Body of pancreas (tissue), 4 donors: Measurements from ENCODE around the gene MAPK6. TPM values are rescaled to one million over a fixed set of nuclear protein-coding genes. Genes with fewer than 3 reads are reported as not detected.

Source experiments
- ATAC-seq: fragments of 150-250 bp; one replicate; pipeline ENCODE4 v1.9.1; 2016
- DNase-seq, 4 donors: peaks; one replicate each; pipeline ENCODE4 v3.0.0-alpha.2; 2019
- H3K27ac ChIP-seq, 4 donors: fragments of 200-600 bp; sonication (generic); 1 replicate in 3 of 4; 2 replicates in 1 of 4; pipeline versions ENCODE4 v1.5.1 to v1.6.1; 2016 to 2019; ENCODE audit warnings: mild to moderate bottlenecking in 1 of 4, mixed read lengths in 1 of 4, moderate library complexity in 1 of 4
- H3K27me3 ChIP-seq, 2 donors: fragments of 200-600 bp; sonication (generic); one replicate each; pipeline ENCODE4 v1.6.0; 2016; ENCODE audit warnings: mild to moderate bottlenecking in 1 of 2
- H3K36me3 ChIP-seq, 2 donors: fragments of 200-600 bp; sonication (generic); replicated peaks in 1 of 2; 2 replicates each; pipeline ENCODE4 v1.5.1; 2016; ENCODE audit warnings: low read depth in 2 of 2; ENCODE audit not compliant: insufficient read depth in 1 of 2
- H3K4me1 ChIP-seq: fragments of 200-600 bp; sonication (generic); one replicate; pipeline ENCODE4 v1.6.0; 2016
- H3K4me3 ChIP-seq, 2 donors: fragments of 200-600 bp; sonication (generic); 1 replicate in 1 of 2; 2 replicates in 1 of 2; pipeline ENCODE4 v1.5.1; 2016 to 2019
- H3K9me3 ChIP-seq, 3 donors: fragments of 200-600 bp; sonication (generic); 1 replicate in 2 of 3; 2 replicates in 1 of 3; pipeline ENCODE4 v1.5.1; 2016
- POLR2A ChIP-seq, 3 donors: fragments of 450-650 bp; IDR thresholded peaks; one replicate each; pipeline ENCODE4 v1.6.1; 2016; ENCODE audit warnings: antibody characterized with exemption in 3 of 3, mild to moderate bottlenecking in 2 of 3
- WGBS, 2 donors: methylation state at CpG; one replicate each; pipeline ENCODE4 v1.1.5; 2017; 5-methylcytosine and 5-hydroxymethylcytosine counted together
- intact Hi-C: fragments of 100-400 bp; cut with DNase I; formaldehyde crosslinking; loops from one replicate; pipeline ENCODE4 v1.15.1; 2023
- total RNA-seq, 2 donors: library from RNA; depleted of rRNA; stranded (reverse); fragments of >200 nt; gene quantifications; one replicate each; pipeline ENCODE4 v1.1.0, GENCODE V29; 2016
- TF ChIP-seq, protein P1 (sequence below), 7 experiments: fragments of 450-650 bp in 4 of 7; fragments of 200-600 bp in 3 of 7; sonication (generic) in 3 of 7; IDR thresholded peaks; one replicate each; pipeline ENCODE4 v1.5.1; 2016 to 2019; ENCODE audit warnings: antibody characterized with exemption in 7 of 7

MAPK6 gene
- total RNA-seq, 2 donors from 2014 or later = 7.3 to 25.4 TPM

DNA sequence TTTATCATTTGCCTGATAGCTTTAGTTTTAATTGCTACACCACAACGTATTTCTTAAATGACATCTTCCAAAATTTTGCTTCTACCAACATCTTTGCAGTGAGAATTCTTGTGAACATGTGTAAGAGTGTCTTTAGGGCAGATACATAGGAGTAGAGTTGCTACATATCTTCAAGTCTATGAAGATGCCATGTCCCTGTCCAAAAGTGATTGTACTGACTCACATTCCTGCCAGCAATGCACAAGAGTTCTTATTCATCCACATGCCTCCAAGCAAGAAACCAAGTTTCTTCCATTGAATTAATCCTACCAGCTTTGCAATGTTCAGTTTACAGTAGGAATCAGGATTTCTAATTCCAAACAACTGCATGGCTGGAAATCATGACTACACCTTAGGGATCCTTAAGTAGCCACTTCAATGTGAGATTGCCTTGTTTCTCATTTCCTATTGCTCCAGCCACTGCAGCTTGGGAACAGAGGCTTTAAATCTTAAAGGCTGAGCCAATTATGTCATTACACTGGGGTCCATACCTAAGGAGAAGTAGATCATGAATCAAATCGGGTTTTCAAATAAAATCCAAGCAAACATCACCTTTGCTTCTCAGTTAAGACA, 49.1 kb downstream of the MAPK6 start:
- no peak overlapping the region for H3K4me3 ChIP-seq
- H3K9me3 ChIP-seq = no peaks in the 10 kb centered on the region
- no peaks in the 10 kb centered on the region for H3K27me3 ChIP-seq
- no peak for TF ChIP-seq POLR2A (IDR thresholded peaks at IDR 0.05)
- TF ChIP-seq, protein P1, sequence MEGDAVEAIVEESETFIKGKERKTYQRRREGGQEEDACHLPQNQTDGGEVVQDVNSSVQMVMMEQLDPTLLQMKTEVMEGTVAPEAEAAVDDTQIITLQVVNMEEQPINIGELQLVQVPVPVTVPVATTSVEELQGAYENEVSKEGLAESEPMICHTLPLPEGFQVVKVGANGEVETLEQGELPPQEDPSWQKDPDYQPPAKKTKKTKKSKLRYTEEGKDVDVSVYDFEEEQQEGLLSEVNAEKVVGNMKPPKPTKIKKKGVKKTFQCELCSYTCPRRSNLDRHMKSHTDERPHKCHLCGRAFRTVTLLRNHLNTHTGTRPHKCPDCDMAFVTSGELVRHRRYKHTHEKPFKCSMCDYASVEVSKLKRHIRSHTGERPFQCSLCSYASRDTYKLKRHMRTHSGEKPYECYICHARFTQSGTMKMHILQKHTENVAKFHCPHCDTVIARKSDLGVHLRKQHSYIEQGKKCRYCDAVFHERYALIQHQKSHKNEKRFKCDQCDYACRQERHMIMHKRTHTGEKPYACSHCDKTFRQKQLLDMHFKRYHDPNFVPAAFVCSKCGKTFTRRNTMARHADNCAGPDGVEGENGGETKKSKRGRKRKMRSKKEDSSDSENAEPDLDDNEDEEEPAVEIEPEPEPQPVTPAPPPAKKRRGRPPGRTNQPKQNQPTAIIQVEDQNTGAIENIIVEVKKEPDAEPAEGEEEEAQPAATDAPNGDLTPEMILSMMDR (IDR thresholded peaks at IDR 0.05) = no peak
- intact Hi-C loops = no loop called here
- ATAC-seq (no peak), DNase-seq (no peak)
- no peaks in the 10 kb centered on the region for H3K36me3 ChIP-seq
- peaks cover 18% of the 10 kb centered on the region for H3K4me1 ChIP-seq
- H3K27ac ChIP-seq = no peak overlapping the region
- WGBS, 2 donors = 63 to 76% methylated on average over 2 of the region's 2 CpGs

DNA sequence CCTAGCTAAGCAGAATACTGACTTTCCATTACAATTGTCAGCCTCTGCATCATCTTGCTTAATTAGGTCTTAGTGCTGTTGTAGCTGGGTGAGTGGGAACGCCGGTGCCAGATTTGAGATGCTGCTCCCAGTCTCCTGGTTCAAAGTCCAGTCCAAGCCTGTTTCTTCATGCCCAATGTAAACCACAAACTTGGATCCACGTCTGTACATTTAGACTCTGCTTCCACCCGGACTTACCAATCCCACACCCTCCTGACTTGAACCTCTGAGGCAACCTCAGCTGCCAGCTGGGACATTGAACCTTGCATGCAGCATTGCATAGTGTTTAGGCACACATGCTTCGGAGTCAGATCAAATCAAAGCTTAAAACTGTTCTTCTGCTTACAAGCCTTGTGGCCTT, 50.5 kb downstream of the MAPK6 start:
- TF ChIP-seq POLR2A (IDR thresholded peaks at IDR 0.05) = no peak
- TF ChIP-seq, protein P1 (IDR thresholded peaks at IDR 0.05) = no peak
- no peaks in the 10 kb centered on the region for H3K36me3 ChIP-seq
- no peak overlapping the region for H3K4me3 ChIP-seq
- 43 to 49% methylated on average over 4 to 5 of the region's 5 CpGs for WGBS, 2 donors
- no peak overlapping the region for H3K27ac ChIP-seq
- DNase-seq (peak in 3 of 4 donors; percentile 24 to 45 (median 35)), ATAC-seq (peak; percentile 19)
- intact Hi-C loops = no loop called here
- H3K27me3 ChIP-seq = no peaks in the 10 kb centered on the region
- H3K4me1 ChIP-seq = peaks cover 18% of the 10 kb centered on the region
- no peaks in the 10 kb centered on the region for H3K9me3 ChIP-seq

- peaks cover 18% of the 10 kb centered on the region for H3K4me1 ChIP-seq
- H3K36me3 ChIP-seq = no peaks in the 10 kb centered on the region
- H3K27me3 ChIP-seq = no peaks in the 10 kb centered on the region
- no peak overlapping the region for H3K4me3 ChIP-seq
- intact Hi-C loops = no loop called here
- H3K9me3 ChIP-seq = no peaks in the 10 kb centered on the region
- ATAC-seq (peak; percentile 89), DNase-seq (peak; percentile 35 to 69 (median 60))
- peak overlapping the region in 2 of 4 donors; percentile 23 to 53 for H3K27ac ChIP-seq
- no peak for TF ChIP-seq POLR2A (IDR thresholded peaks at IDR 0.05)
- TF ChIP-seq, protein P1 (IDR thresholded peaks at IDR 0.05) = no peak
- 48 to 53% methylated on average over 7 to 10 of the region's 10 CpGs for WGBS, 2 donors
Measured at GRCh38 chr15:52071570-52071969, 52.6 kb downstream of the MAPK6 start.

GRCh38 chr15:52076889-52077781, 58.1 kb downstream of the MAPK6 start:
- DNase-seq (no peak), ATAC-seq (no peak)
- no peak overlapping the region for H3K4me3 ChIP-seq
- TF ChIP-seq, protein P1 (IDR thresholded peaks at IDR 0.05) = no peak
- TF ChIP-seq POLR2A (IDR thresholded peaks at IDR 0.05) = no peak
- no peaks in the 10 kb centered on the region for H3K36me3 ChIP-seq
- H3K4me1 ChIP-seq = peaks cover 9% of the 10 kb centered on the region
- H3K9me3 ChIP-seq = no peaks in the 10 kb centered on the region
- 75 to 81% methylated on average over 11 of the region's 11 CpGs for WGBS, 2 donors
- intact Hi-C loops = no loop called here
- no peaks in the 10 kb centered on the region for H3K27me3 ChIP-seq
- no peak overlapping the region for H3K27ac ChIP-seq
